ENCODE measurements around the gene CASTOR1.

Gene CASTOR1

DNA sequence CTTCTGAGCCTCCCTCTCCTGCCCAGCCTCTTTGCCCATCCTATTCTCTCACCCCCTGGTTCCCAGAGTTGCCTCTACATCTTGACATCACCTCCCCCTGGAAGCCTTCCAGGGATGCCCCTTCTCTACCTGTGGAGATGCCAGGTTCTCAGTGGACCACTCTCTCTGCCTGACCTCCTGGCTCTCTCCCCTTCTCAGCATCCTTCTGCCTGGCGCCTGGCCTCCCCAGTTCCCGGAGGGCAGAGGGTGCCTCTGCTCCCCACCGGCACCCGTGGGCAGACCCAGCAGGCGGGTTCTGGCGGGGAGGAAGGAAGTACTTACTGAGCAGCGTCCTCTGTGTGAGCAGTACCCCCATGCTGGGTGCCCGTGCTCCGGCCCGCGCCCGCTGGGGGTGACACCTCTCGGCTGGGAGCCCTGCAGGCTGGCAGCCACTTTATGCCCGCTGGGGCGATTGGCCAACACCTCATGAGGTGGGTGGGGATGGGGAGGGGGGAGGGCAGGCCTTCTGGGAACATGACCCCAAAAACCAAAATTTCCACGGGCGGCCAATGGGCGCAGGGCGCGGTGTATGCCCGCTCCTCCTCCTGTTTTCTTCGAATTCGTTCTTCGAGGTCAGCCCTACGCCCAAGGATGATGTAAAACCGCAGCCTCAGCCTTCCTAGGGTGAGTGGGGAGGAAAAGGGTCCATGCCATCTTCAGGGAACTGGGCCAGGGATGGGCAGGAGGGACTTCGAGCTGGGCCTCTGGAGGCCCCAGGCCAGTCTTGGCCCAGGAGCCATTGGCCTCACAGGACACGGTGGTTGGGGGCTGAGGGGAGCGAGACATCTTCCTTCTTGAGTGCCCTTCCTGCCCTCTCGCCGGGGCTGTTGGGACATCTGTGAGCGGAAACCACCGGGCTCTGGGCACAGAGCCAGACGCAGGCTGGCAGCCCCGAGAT lies 22.6 kb downstream of the CASTOR1 start, which contains the start of gene OSM:
Gene OSM, minus strand, starts transcription at position 407 of the 937 bp plus-strand sequence. Its CDS starts 52 bp downstream, at position 355.
- Mint-ChIP-seq H3K4me1 (peaks cover 69% of the 10 kb centered on the region), H3K4me3 (peak within 1 kb of the TSS; percentile 100), H3K9me3 (no peaks in the 10 kb centered on the region), H3K27me3 (no peaks in the 10 kb centered on the region), H3K36me3 (peaks cover 78% of the 10 kb centered on the region), H3K27ac (peak within 1 kb of the TSS; percentile 100)
- peak; percentile 84 for DNase-seq
- CTCF ChIA-PET, result interaction anchor here (0.7 to 2.2 kb wide), 8 partner anchors 11 to 159 kb away, joined by 3 to 6 read pairs (median 4); no protein-coding TSS in a partner anchor

DNA sequence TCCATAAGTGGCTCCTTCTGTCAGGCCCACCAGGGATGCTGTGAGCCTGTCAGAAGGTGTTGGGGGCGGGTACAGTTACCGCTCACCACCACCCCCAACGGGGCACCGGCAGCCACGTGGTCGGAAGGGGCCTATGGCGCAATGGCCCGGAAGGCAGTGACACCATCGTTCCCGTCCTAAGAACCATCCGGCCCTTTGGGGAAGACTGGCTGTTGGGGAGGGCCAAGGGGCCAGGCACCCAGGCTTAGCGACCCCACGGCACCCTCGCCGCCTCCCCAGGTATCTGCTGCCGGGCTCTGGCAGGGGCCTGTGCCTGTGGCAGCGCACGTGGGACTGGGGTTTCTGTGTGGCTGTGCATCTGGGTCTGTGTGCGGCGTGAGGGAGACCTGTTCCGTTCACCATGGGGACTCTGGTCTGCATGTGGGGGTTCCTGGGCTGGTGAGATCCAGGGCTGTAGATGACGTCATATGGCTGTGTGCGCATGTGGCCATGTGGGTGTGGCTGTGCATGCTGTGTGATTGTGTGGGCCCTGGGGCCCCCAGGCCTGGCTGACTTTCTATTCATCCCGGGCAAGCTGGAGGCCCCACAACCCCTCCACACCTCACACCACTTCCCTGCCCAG lies 23.4 kb downstream of the CASTOR1 start:
- Mint-ChIP-seq H3K4me3 (peak overlapping the region; percentile 100), H3K36me3 (peaks cover 76% of the 10 kb centered on the region), H3K4me1 (peaks cover 70% of the 10 kb centered on the region), H3K27ac (peak overlapping the region; percentile 100), H3K9me3 (no peaks in the 10 kb centered on the region), H3K27me3 (no peaks in the 10 kb centered on the region)
- peak; percentile 90 for DNase-seq
- CTCF ChIA-PET, result interaction anchor here (1.1 to 1.3 kb wide), 2 partner anchors 12 to 13 kb away, joined by 3 to 4 read pairs; no protein-coding TSS in a partner anchor

DNA sequence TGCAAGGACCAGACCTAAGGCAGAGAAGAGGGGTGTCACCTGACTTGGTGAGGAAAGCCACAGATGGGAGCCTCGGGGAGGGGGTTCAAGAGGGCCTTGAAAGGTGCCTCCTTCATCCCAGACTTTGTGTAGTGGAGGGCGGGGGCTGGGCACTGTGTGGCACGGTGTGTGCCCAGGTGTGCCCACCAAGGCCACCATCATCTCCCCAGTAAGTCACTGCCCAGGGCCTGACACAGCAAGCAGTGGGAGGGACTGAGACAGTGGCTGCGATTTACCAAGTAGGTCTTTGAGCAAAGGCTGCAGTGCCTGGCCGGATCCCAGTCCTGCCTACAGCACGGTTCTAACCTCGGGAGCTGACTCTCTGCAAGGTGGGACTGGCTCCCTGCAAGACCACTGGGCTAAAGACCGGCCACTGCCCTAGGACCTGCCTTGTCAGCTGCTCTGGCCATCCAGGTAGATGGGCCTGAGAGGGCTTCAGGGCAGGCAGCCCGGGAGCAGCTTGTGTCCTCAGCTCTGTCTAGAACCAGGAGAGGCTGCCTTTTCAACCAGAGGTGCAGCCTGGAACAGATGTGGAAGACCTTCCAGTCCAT lies 24.1 kb downstream of the CASTOR1 start:
- H3K27ac Mint-ChIP-seq, result peak overlapping the region; percentile 100
- peak overlapping the region; percentile 100 for H3K4me3 Mint-ChIP-seq
- peaks cover 72% of the 10 kb centered on the region for H3K36me3 Mint-ChIP-seq
- CTCF ChIA-PET, result interaction anchor here (1.1 to 5.3 kb wide), 4 partner anchors 10 to 24 kb away, joined by 3 to 59 read pairs (median 4); partner anchors contain the start of gene CASTOR1
- DNase-seq, result no peak
- H3K4me1 Mint-ChIP-seq, result peaks cover 70% of the 10 kb centered on the region
- no peaks in the 10 kb centered on the region for H3K9me3 Mint-ChIP-seq
- no peaks in the 10 kb centered on the region for H3K27me3 Mint-ChIP-seq

DNA sequence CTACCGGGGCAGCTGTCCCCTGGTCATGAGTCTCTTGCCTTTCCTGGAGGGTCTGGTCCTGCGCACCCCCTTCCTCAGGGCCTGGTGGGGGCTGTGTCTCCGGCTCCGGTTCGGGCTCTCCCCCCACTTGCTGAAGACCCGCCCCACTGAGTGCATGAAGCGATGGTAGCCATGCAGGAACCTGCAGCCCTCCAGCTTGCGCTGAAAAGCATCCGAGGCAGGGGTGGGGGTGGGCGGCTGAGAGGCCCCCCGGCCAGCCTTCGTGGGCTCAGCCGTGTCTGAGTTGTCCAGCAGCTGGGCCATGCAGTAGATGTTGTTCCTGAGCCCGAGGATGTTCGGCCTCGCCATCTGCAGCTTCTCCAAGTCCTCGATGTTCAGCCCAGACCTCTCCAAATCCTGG lies 25.4 kb downstream of the CASTOR1 start:
- Mint-ChIP-seq H3K27me3 (no peaks in the 10 kb centered on the region), H3K9me3 (no peaks in the 10 kb centered on the region), H3K4me3 (peak overlapping the region; percentile 100), H3K27ac (peak overlapping the region; percentile 100), H3K4me1 (peaks cover 69% of the 10 kb centered on the region), H3K36me3 (peaks cover 62% of the 10 kb centered on the region)
- CTCF ChIA-PET, result interaction anchor here (1.0 to 5.3 kb wide), 8 partner anchors 8 to 158 kb away, joined by 3 to 59 read pairs (median 4); partner anchors contain the start of gene CASTOR1
- DNase-seq, result no peak

DNA sequence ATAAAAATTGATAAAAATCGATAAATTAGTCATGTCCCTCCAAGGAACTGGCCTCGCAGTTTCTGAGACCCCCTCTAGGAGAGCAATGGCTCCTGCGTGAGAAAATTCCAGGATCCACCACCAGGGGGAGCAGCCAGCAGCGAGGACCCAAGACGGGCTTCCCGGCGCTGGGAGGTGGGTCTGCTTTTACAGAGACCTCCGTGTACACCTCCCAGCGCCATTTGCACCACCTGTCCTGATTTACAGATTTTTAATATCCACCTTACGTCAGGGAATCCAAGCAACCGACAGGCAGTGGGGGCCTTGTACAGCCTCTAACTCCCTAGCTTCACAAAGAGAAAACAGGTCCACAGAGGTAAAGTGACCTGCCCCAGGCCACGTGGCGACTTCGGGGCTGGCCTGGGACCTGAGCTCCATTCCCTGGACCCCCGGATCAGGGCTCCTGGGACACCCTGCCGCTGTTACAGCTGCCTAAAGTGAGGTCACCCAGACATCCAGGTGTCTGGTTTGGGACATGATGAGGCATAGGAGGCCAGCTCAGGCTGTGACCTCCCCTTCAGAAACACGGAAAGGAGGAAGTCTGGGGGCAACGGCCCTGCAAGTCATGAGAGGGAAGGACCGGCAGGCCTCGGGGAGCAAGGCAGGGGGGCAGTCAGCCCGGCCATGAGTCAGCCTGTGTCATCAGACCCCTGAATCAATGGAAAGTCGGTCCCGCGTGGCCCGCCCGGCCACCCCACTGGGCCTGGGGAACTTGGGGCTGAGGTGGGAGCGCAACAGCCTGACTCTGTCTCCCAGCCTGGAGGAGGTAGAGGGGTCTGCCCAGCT lies 26.2 kb downstream of the CASTOR1 start:
- peak overlapping the region; percentile 84 for H3K27ac Mint-ChIP-seq
- peak; percentile 88 for DNase-seq

DNA sequence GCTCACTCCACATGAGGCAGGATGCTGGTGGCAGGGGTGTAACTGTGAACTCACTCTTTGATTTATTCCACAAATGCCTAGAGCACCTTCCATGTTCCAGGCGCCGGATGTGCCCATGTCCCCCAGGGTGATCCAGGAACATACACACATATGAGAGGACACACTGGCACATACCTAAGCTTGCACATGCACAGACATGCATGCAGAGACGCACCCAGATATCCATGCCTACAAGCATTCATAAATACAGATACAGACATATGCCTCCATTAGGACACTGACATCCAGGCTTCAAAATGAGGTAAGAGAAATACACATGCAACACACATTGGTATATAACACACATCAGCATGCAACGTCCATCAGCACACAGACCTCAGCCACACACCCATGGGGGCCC lies 27.2 kb downstream of the CASTOR1 start:
- CTCF ChIA-PET, result interaction anchor here (1.7 to 5.3 kb wide), 3 partner anchors 18 to 153 kb away, joined by 5 to 59 read pairs (median 12); partner anchors contain the start of gene CASTOR1
- DNase-seq, result no peak
- Mint-ChIP-seq H3K36me3 (peaks cover 51% of the 10 kb centered on the region), H3K27ac (peak overlapping the region; percentile 73), H3K27me3 (no peaks in the 10 kb centered on the region), H3K9me3 (no peaks in the 10 kb centered on the region), H3K4me3 (peak overlapping the region; percentile 100), H3K4me1 (peaks cover 68% of the 10 kb centered on the region)

More for the DNA sequence above, 26.2 kb downstream of the CASTOR1 start:
- CTCF ChIA-PET, result interaction anchor here (0.7 to 5.3 kb wide), 11 partner anchors 7 to 158 kb away, joined by 3 to 59 read pairs (median 4); partner anchors contain the start of gene CASTOR1
- Mint-ChIP-seq H3K9me3 (no peaks in the 10 kb centered on the region), H3K36me3 (peaks cover 54% of the 10 kb centered on the region), H3K4me1 (peaks cover 69% of the 10 kb centered on the region), H3K27me3 (no peaks in the 10 kb centered on the region), H3K4me3 (peak overlapping the region; percentile 100)

DNA sequence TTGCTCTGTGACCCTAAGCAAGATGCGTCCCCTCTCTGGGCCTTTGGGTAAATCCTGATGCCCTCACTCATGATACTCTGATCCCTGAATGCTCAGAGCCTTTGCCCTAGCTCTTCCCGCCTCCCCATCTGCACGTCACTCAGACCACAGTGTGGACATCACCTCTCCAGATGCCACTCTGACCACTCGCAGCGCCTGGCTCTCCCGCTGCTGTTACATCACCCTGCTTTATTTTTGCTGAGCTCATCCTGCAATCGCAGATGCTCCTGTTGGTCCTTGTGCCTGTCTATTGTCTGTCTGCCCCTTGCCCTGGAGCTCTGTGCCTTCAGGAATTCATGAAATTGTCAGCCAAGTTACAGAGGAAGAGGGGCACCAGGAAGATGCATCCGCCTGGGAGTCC lies 28.2 kb downstream of the CASTOR1 start:
- Mint-ChIP-seq H3K27ac (peak overlapping the region; percentile 61), H3K9me3 (no peaks in the 10 kb centered on the region), H3K4me1 (peaks cover 71% of the 10 kb centered on the region), H3K4me3 (no peak overlapping the region), H3K36me3 (peaks cover 45% of the 10 kb centered on the region), H3K27me3 (no peaks in the 10 kb centered on the region)
- no peak for DNase-seq
- CTCF ChIA-PET, result interaction anchor here (1.3 to 5.3 kb wide), 5 partner anchors 19 to 173 kb away, joined by 4 to 59 read pairs (median 6); partner anchors contain the start of gene CASTOR1

DNA sequence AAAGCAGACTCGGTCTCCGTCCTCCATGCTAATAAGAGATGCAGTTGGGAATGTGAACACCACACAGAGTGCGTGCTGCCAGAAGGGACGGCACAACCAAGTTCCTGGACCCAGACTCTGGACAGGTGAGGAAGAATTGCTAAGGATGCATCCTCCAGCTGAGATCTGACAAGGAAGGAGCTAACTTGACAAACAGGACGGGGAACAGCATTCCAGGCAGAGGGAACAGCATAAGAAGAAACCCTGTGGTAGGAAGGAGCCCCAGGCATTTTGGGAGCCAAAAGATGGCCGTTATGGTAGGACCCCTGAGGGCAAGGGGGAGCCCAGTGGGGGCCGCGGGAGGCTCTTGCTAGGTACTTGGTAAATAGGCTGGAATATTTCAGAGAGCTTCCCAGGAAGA lies 28.6 kb downstream of the CASTOR1 start:
- no peak for DNase-seq
- no peak overlapping the region for H3K4me3 Mint-ChIP-seq
- H3K9me3 Mint-ChIP-seq, result no peaks in the 10 kb centered on the region
- H3K27ac Mint-ChIP-seq, result no peak overlapping the region
- H3K27me3 Mint-ChIP-seq, result no peaks in the 10 kb centered on the region
- peaks cover 41% of the 10 kb centered on the region for H3K36me3 Mint-ChIP-seq
- CTCF ChIA-PET, result interaction anchor here (1.0 to 5.3 kb wide), 6 partner anchors 8 to 172 kb away, joined by 3 to 59 read pairs (median 6); partner anchors contain the start of gene CASTOR1
- peaks cover 73% of the 10 kb centered on the region for H3K4me1 Mint-ChIP-seq

DNA sequence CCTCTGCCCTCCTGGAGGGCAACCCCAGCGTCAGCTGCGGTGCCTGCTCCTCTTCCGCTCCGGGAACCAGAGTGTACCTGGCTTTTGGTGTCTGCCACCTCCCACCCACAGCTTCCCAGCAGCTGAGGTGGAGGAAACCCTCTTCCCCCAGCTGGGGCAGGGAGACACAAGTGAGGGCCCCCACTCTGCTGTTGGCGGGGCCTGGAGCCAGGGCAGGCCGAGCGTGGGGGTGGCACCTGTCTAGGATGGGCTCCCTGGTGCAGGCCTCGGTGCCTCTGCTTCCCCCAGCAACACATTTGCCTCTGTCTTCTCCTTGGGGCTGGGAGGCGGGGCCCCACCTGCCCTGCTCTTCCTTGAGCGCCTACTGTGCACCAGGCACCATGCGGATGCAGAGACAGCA lies 29.0 kb downstream of the CASTOR1 start:
- H3K27ac Mint-ChIP-seq, result no peak overlapping the region
- CTCF ChIA-PET, result interaction anchor here (1.0 to 5.3 kb wide), 5 partner anchors 8 to 152 kb away, joined by 3 to 59 read pairs (median 6); partner anchors contain the start of gene CASTOR1

DNA sequence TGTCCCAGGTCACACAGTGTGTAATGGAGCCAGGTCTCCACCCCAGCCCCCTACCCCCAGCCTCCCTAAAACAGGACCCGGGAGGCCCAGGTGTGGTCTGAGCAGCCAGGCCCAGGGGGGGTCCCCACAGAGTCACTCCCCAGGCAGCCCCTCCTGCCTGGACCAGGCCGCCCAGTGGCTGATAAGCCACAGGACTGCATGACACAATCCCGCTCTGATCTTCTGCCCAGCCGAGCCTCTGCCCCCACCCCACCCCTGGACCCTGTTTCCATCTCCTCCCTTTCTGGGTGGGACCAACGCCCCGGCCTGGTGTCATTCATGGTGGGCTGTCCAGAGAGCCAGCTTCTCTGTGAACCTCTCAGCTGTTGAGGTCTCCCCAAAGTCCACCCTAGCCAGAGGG lies 35.0 kb downstream of the CASTOR1 start:
- H3K36me3 Mint-ChIP-seq, result no peaks in the 10 kb centered on the region
- no peaks in the 10 kb centered on the region for H3K9me3 Mint-ChIP-seq
- H3K27me3 Mint-ChIP-seq, result no peaks in the 10 kb centered on the region
- no peak overlapping the region for H3K4me3 Mint-ChIP-seq
- no peak overlapping the region for H3K27ac Mint-ChIP-seq
- DNase-seq, result no peak
- peaks cover 63% of the 10 kb centered on the region for H3K4me1 Mint-ChIP-seq
- CTCF ChIA-PET, result interaction anchor here (1.0 to 2.2 kb wide), 6 partner anchors 136 to 619 kb away, joined by 3 to 11 read pairs (median 4); no protein-coding TSS in a partner anchor

More for the DNA sequence above, 29.0 kb downstream of the CASTOR1 start:
- Mint-ChIP-seq H3K36me3 (peaks cover 37% of the 10 kb centered on the region), H3K9me3 (no peaks in the 10 kb centered on the region), H3K27me3 (no peaks in the 10 kb centered on the region), H3K4me3 (no peak overlapping the region), H3K4me1 (peaks cover 72% of the 10 kb centered on the region)
- DNase-seq, result no peak

DNA sequence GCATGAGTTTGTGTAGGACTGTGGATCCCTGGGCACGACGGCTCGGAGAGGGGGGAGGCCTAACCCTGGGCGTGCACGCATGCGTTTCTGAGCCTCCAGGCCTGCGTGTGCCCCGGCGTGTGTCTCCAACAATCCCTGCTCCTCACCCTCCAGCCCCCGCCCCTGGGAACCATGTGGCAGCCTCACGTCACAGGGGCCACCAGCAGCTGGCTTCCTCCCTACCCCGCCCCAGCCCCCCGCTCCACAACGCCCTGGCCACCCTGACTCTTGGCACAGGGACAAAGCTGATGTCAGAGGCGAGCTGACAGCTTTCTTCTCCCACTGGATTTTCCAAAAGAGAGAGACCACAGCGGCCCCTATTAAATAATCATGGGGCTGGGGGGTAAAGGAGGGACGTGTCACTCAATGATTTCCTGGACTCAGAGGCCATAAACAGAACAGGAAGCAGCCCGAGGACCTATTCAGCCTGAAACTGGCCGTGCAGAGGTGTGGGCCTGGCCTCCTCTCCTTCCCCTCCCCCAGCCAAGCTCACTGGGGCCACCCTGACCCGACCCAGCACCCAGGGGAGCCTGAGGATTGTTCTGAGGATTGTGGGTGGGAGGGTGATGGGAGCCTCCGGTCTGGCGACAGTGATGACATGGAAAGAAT lies 36.0 kb downstream of the CASTOR1 start:
- Mint-ChIP-seq H3K27me3 (no peaks in the 10 kb centered on the region), H3K27ac (no peak overlapping the region), H3K4me3 (no peak overlapping the region), H3K9me3 (no peaks in the 10 kb centered on the region), H3K36me3 (peaks cover 1% of the 10 kb centered on the region), H3K4me1 (peaks cover 65% of the 10 kb centered on the region)
- CTCF ChIA-PET, result interaction anchor here (1.2 to 1.5 kb wide), 4 partner anchors 10 to 156 kb away, joined by 3 to 5 read pairs (median 4); no protein-coding TSS in a partner anchor
- no peak for DNase-seq

DNA sequence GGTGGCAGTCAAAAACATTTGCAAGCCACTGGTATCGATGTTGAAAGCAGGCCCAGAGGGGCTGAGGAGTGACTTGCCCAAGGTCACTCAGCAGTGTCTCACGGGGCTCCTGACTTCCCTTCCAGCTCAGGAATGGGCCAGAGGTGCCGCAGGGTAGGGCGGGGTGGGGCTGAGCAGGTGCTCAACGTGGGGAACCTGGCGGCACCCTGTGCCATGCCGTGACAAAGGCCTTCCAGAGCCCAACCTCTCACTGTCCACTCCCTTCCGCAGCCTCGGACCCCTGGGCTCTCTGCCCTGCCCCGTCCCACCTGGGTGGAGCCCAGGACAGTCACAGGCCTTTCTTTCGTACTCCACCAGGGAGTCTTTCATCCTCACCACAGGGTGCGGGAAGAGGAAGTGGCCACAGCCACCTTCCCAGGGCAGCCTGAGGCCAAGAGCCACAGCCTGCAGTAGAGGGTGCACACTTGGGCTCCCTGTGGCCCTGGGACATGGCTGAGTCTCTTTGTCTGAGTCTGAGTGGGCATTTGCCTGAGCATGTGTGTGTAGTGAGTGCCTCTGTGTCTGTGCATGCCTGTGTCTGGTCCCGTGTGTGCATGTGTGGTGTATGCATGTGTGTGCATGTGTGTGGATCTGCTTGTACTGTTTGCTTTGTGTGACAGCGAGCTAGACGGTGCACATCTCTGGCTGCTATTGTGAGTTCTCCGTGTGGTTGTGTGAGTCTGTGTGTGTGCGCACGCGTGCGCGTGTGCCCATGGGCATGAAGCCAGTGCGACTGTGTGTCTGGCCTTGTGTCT lies 36.7 kb downstream of the CASTOR1 start:
- CTCF ChIA-PET, result interaction anchor here (1.3 to 1.5 kb wide), 3 partner anchors 10 to 137 kb away, joined by 3 to 5 read pairs (median 4); no protein-coding TSS in a partner anchor
- Mint-ChIP-seq H3K27me3 (no peaks in the 10 kb centered on the region), H3K36me3 (peaks cover 1% of the 10 kb centered on the region), H3K9me3 (no peaks in the 10 kb centered on the region), H3K4me1 (peaks cover 65% of the 10 kb centered on the region), H3K27ac (no peak overlapping the region), H3K4me3 (no peak overlapping the region)
- DNase-seq, result no peak
